ENCODE data around the gene SLC8A1.

SLC8A1 gene

GRCh38 chr2:40192864-40193669, 258.8 kb downstream of the SLC8A1 start:
- peak; percentile 62 for DNase-seq (ENCODE audit: low spot score)

- DNase-seq (ENCODE audit: low spot score): no peak
Measured at GRCh38 chr2:40190457-40190856, 261.4 kb downstream of the SLC8A1 start.

DNA sequence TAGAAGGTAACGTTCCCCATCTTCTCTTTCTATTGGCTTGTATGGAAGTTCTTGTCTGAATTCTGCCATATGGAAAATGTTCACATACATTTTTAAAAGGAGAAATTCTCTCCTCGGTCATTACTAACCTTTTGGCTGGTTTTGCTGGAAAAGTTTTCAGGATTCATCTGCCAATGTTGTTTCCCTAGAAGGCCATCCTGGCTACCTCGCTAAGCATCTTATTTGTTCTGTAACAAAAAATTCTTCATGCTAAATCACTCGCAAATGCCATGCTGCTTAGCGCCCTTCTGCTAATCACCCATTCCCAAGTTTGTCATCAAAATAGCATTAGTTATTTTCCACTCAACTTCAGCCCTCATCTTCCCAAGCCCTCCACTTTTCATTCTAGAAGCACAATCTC, 262.0 kb downstream of the SLC8A1 start:
- no peak for DNase-seq (ENCODE audit: low spot score)

DNA sequence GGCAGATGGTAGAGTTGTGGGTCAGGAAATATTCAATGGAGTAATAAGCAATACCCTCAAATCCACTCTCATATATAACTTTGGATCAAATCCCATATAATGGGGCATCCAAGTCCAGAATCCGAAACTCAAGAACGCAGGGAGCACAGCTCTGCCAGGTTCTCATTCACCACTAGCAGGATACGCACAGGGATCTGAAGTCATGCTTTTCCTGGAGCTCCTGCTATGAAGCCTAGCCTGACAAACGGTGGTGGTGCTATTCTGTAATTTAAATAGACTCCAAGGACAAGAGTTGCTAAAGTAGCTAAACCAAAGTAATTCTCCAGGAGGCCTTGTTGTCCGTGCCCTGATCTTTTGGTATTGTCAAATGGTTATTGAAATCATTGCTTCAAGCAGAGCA, 264.8 kb downstream of the SLC8A1 start:
- DNase-seq (ENCODE audit: low spot score): no peak

GRCh38 chr2:40184551-40184950, 267.3 kb downstream of the SLC8A1 start:
- DNase-seq (ENCODE audit: low spot score): no peak

DNA sequence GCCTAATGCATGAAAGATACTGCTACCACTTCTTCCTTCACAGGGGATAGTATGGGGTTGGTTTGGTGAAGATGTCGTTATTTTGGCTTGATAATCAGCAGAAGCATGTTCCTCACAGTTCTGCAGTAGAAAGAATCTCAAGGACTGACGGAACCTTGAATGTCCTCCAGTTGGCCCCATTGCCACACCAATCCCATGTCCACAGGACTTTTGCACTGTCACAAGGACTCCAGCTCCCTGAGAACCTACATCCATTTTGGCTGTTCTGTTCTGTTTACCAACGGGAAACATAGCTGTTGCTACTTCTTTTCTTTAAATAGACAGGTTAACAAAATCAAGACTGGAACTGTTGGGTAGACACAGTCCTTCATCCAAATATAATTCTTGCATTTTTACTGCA, 270.0 kb downstream of the SLC8A1 start:
- no peak for DNase-seq (ENCODE audit: low spot score)

GRCh38 chr2:40179801-40180200, 272.1 kb downstream of the SLC8A1 start:
- DNase-seq (ENCODE audit: low spot score): no peak

DNA sequence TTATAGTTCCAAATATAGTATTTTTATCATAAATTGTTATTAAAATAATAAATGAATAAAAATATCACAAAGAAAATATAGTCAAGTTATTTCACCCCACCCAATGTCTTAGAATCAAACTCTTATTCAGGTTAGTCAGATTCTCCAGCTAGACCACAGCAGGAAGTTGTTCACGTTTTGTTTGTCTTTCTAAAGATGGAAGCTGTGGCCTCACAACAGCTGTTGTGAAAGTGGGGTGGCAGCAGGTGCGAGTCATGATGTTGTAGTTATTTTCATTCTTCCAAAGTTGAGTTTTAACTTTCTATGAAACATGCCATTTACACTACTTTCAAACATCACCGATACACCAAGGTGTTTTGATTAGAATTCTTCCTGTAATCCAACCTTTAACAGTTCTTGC, 272.9 kb downstream of the SLC8A1 start:
- DNase-seq (ENCODE audit: low spot score): no peak

DNA sequence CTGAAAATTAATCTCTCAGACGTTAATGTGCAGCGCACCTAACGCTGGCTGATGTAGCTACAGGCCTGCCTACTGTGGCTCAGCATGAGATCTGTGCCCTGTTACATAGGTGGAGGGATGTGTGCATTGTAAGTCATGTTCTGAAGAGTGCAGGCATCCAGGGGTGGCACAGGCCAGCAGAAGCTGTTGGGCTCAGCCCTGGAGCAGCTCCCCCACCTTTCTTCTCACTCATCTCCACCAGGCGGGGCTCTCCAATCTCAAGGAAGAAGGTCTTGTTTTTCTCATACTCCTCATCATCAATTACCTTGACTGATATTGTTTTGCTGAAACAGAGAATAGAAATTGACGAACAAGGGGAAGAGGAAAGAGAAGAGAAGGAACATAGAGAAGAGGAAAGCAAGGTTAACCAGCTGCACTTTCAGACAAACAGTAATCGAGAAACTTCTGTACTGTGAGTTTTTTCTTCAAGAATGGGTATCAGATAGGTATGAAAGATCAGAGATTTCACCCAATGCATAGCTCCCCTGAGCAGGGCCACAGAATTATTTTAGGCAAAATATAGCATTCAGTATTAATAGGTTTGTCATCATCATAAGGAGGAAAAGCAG, 273.6 kb downstream of the SLC8A1 start:
- DNase-seq (ENCODE audit: low spot score): no peak

DNA sequence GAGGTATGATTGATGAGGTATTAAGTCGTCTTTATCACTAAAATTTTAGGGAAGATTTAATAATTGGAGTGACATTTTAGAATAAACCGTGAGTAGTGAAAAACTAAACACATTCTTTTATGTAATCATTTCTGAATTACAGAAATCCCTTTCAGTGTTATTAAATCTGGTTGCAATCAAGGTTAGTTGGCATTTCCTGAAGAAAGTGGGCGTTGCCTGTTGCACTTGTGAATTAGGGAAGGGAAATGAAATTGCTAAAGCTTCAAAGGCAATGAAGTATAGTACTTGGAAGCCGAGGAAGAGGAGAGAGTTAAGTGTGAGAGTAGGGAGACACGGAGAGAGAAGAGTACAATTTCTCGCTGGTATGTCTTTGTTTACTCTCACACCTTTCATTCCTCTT, 274.5 kb downstream of the SLC8A1 start:
- DNase-seq (ENCODE audit: low spot score): no peak

GRCh38 chr2:40173276-40173675, 278.6 kb downstream of the SLC8A1 start:
- DNase-seq (ENCODE audit: low spot score): peak; percentile 64

DNA sequence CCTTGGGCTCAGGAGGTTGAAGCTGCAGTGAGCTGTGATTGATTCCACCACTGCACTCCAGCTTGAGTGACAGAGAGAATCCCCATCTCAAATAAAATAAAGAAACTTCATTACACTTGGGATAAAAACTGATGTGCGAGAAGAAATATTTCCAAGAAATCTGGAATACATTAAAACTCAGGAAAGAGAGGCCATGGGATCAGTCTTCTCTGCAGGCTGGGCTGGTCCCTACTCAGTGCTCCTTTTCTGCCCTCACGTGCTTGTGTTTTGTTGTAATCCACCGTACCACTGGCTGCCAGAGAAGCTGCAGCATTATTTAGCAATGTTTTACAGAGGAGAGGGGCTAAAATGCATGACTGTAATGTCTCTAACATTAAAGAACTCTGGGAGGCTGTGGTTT, 282.0 kb downstream of the SLC8A1 start:
- DNase-seq (ENCODE audit: low spot score): no peak

DNA sequence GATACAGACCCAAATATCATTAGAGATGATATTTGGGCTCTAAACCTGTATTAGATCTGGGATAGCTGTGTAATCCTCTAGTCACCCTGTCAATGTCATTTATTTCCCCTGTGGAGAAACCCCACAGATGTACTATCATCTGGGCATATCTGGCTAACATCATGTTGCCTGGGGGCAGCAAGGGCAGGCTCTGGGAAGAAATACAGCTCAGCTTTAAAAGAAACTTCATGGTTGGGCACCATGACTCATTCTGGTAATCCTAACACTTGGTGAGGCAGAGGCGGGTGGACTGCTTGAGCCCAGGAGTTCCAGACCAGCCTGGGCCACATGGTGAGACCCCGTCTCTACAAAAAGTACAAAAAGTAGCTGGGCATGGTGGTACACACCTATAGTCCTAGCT, 282.5 kb downstream of the SLC8A1 start:
- no peak for DNase-seq (ENCODE audit: low spot score)

- no peak for DNase-seq (ENCODE audit: low spot score)
Measured at GRCh38 chr2:40168546-40168945, 283.3 kb downstream of the SLC8A1 start.

DNA sequence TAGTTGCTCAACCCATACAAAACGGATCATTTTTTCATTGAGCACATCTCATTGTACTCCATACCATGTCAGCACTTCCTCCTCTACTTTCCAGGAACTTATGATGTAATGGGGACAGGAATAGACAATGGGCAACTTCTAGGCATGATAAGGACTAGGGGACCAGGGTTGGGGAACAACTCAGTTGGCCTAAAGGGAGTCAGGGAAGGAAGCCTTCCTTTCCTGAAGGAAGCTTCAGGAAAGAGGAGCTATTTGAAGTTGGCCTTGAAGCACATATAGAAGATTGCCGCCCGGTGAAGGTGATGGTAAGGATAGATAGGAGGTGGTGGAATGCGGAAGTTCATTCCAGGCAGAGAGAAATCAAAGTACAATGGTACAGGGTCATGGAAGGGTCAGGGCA, 283.9 kb downstream of the SLC8A1 start:
- peak; percentile 1 for DNase-seq (ENCODE audit: low spot score)

- DNase-seq (ENCODE audit: low spot score): no peak
Measured at GRCh38 chr2:40166006-40166405, 285.9 kb downstream of the SLC8A1 start.

DNA sequence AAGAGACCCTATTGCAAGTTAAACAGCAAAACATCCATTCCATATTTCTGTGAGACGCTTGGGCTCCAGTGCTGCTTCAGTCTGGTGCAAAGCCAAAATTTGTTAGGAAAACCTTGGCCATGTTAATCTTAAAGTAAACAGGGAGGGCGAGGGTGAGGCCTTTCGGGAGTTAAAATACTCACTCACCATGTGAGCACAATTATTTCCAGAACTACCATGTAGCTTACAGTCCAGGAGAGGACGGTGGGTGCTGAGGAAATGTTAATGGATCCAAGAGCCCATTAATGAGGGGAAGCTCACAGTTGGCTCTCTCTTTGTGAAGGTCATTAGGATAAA, 286.4 kb downstream of the SLC8A1 start:
- no peak for DNase-seq (ENCODE audit: low spot score)

GRCh38 chr2:40164736-40165508, 287.0 kb downstream of the SLC8A1 start:
- DNase-seq (ENCODE audit: low spot score): no peak

- no peak for DNase-seq (ENCODE audit: low spot score)
Measured at GRCh38 chr2:40161986-40162385, 289.9 kb downstream of the SLC8A1 start.

- DNase-seq (ENCODE audit: low spot score): no peak
Measured at GRCh38 chr2:40160751-40161218, 291.1 kb downstream of the SLC8A1 start.

DNA sequence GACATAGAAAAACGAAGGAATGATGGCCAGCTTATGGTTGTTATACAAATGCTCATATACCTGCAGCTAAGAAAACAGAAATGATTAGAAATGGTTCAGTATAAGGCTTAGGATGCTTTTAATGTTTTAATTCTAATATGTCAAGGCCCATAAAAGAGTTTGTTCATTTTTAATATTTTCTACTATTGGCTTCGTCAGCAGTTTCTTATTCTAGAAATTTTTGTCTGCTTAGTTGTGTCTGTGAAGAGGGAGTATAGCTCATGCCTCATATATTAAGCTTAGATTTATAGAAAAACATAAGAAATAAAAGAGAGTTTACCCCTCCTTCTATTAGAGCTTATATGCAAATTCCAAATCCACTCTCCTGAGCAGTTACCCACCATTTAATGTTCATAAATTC, 292.6 kb downstream of the SLC8A1 start:
- no peak for DNase-seq (ENCODE audit: low spot score)

DNA sequence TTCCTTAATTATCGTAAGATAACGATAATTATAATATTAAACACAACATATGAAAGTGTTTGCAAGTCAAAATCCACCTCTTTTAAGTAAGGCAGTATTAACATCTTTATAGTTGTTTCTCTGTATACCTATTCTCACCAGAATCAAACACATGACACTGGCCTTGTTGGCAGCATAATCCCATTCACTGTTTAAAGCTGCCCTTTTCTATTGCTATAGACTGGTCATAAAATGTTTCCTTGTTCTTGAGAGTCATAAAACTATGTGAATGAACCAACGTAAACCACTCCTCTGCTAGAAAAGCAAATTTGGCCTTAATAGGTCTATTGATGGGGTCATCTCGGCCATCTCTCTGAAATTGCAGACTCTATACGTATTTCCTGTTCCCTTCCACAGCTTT, 293.1 kb downstream of the SLC8A1 start:
- DNase-seq (ENCODE audit: low spot score): no peak

- DNase-seq (ENCODE audit: low spot score): no peak
Measured at GRCh38 chr2:40155728-40156127, 296.2 kb downstream of the SLC8A1 start.

All from kidney tubule cell (primary cell).